H1 (cell line): Measurements from ENCODE around the gene TMEM154. TPM values are rescaled to one million over a fixed set of nuclear protein-coding genes. Genes with fewer than 3 reads are reported as not detected.

Source experiments
- CTCF ChIA-PET: fragments of 300-600 bp; sonication (Branson Sonifier 250); formaldehyde crosslinking; loops from one replicate; lab custom pipeline; 2021; ENCODE audit not compliant: partially characterized antibody; lab: Charles Lee
- POLR2A ChIA-PET: fragments of 300-600 bp; sonication (Branson Sonifier 250); formaldehyde crosslinking; loops from one replicate; lab custom pipeline; 2021; ENCODE audit warnings: inconsistent platforms; ENCODE audit not compliant: partially characterized antibody; lab: Charles Lee
- DNase-seq, 2 experiments: peaks; one replicate each; pipeline versions ENCODE4 v3.0.0 to v3.0.0-alpha.2; 2010 to 2022; ENCODE audit warnings: low spot score in 2 of 2, low read depth in 1 of 2, mixed read lengths in 1 of 2
- FAIRE-seq: peaks from 2 replicates; lab custom pipeline; 2011; peaks lifted over from hg19 to GRCh38; lab: Jason Lieb, UNC
- H2AFZ ChIP-seq: 2 replicates; pipeline ENCODE4 v1.8.1; 2012; ENCODE audit warnings: low read length, inconsistent platforms
- H2AK5ac ChIP-seq: 2 replicates; pipeline ENCODE4 v1.6.1; 2013; ENCODE audit warnings: low read depth, low read length
- H2BK120ac ChIP-seq: replicated peaks from 2 replicates; pipeline ENCODE3; 2013; ENCODE audit warnings: low read depth, low read length, inconsistent platforms
- H2BK12ac ChIP-seq: 2 replicates; pipeline ENCODE4 v1.6.1; 2013; ENCODE audit warnings: low read depth, low read length
- H2BK15ac ChIP-seq: 2 replicates; pipeline ENCODE4 v1.6.1; 2013; ENCODE audit warnings: low read length
- H2BK20ac ChIP-seq: 2 replicates; pipeline ENCODE4 v1.6.1; 2013; ENCODE audit warnings: low read length
- H2BK5ac ChIP-seq: 2 replicates; pipeline ENCODE4 v1.6.1; 2013; ENCODE audit warnings: low read depth, low read length
- H3K14ac ChIP-seq: 2 replicates; pipeline ENCODE4 v1.6.1; 2013; ENCODE audit warnings: inconsistent platforms; ENCODE audit not compliant: insufficient read length
- H3K18ac ChIP-seq: 2 replicates; pipeline ENCODE4 v1.6.1; 2013; ENCODE audit warnings: low read length; ENCODE audit errors: extremely low read depth
- H3K23ac ChIP-seq: 2 replicates; pipeline ENCODE4 v1.6.1; 2013; ENCODE audit warnings: inconsistent platforms; ENCODE audit not compliant: insufficient read length
- H3K23me2 ChIP-seq: 2 replicates; pipeline ENCODE4 v1.6.1; 2013; ENCODE audit warnings: low read depth, low read length
- H3K27ac ChIP-seq: 2 replicates; pipeline ENCODE4 v1.6.1; 2011; ENCODE audit warnings: low read depth, low read length, inconsistent platforms
- H3K27me3 ChIP-seq, 4 experiments: replicated peaks in 1 of 4; 1 replicate in 1 of 4; 2 replicates in 3 of 4; pipeline versions ENCODE4 v1.6.1 to v1.8.1; 2011 to 2013; ENCODE audit warnings: low read length in 3 of 4, mild to moderate bottlenecking in 3 of 4, inconsistent platforms in 2 of 4, mixed read lengths in 2 of 4, moderate library complexity in 1 of 4; ENCODE audit not compliant: control insufficient read depth in 3 of 4, insufficient read depth in 3 of 4; ENCODE audit errors: extremely low read depth in 1 of 4
- H3K36me3 ChIP-seq, 4 experiments: 2 replicates each; pipeline versions ENCODE4 v1.6.1 to v1.8.1; 2011 to 2013; ENCODE audit warnings: mild to moderate bottlenecking in 4 of 4, low read length in 3 of 4, moderate library complexity in 2 of 4, control low read depth in 1 of 4, inconsistent platforms in 1 of 4; ENCODE audit not compliant: insufficient read depth in 4 of 4, control insufficient read depth in 2 of 4
- H3K4ac ChIP-seq: replicated peaks from 2 replicates; pipeline ENCODE3; 2013; ENCODE audit warnings: low read length, low read depth, mixed read lengths, inconsistent platforms; ENCODE audit not compliant: insufficient read length
- H3K4me1 ChIP-seq, 4 experiments: replicated peaks in 1 of 4; 1 replicate in 1 of 4; 2 replicates in 3 of 4; pipeline versions ENCODE4 v1.6.1 to v1.8.1; 2011 to 2013; ENCODE audit warnings: low read length in 3 of 4, inconsistent platforms in 2 of 4, mixed read lengths in 1 of 4; ENCODE audit not compliant: insufficient read depth in 4 of 4, control insufficient read depth in 3 of 4
- H3K4me2 ChIP-seq, 2 experiments: 2 replicates each; pipeline versions ENCODE4 v1.6.1 to v1.8.1; 2011 to 2013; ENCODE audit warnings: low read depth in 2 of 2, low read length in 2 of 2, control low read depth in 1 of 2, inconsistent platforms in 1 of 2, mild to moderate bottlenecking in 1 of 2; ENCODE audit not compliant: insufficient read depth in 1 of 2
- H3K4me3 ChIP-seq, 4 experiments: fragments of 200-600, 300-600 bp in 1 of 4; sonication (generic), shearing (Covaris generic), sonication (Bioruptor Twin) in 1 of 4; 2 replicates each; pipeline versions ENCODE4 v1.5.1 to v1.8.1; 2011 to 2016; ENCODE audit warnings: low read length in 4 of 4, low read depth in 3 of 4, control low read depth in 2 of 4, inconsistent platforms in 2 of 4, mild to moderate bottlenecking in 2 of 4, mixed read lengths in 1 of 4, moderate library complexity in 1 of 4; ENCODE audit not compliant: insufficient read depth in 2 of 4; ENCODE audit errors: extremely low read depth in 1 of 4
- H3K56ac ChIP-seq: replicated peaks from 2 replicates; pipeline ENCODE3; 2013; ENCODE audit warnings: low read depth, mild to moderate bottlenecking, mixed read lengths, low read length, inconsistent platforms; ENCODE audit not compliant: insufficient read length
- H3K79me1 ChIP-seq: 2 replicates; pipeline ENCODE4 v1.6.1; 2013; ENCODE audit warnings: low read depth, low read length, control low read depth
- H3K79me2 ChIP-seq, 2 experiments: 2 replicates each; pipeline versions ENCODE4 v1.6.1 to v1.8.1; 2012 to 2013; ENCODE audit warnings: low read length in 2 of 2, mild to moderate bottlenecking in 2 of 2, inconsistent platforms in 1 of 2; ENCODE audit not compliant: insufficient read depth in 2 of 2, control insufficient read depth in 1 of 2
- H3K9ac ChIP-seq, 4 experiments: replicated peaks in 1 of 4; 1 replicate in 1 of 4; 2 replicates in 3 of 4; pipeline versions ENCODE4 v1.6.1 to v1.8.1; 2011 to 2013; ENCODE audit warnings: low read depth in 3 of 4, low read length in 3 of 4, control low read depth in 2 of 4, mild to moderate bottlenecking in 2 of 4, moderate library complexity in 2 of 4, inconsistent platforms in 1 of 4; ENCODE audit errors: extremely low read depth in 1 of 4
- H3K9me3 ChIP-seq, 2 experiments: 2 replicates each; pipeline versions ENCODE4 v1.6.1 to v1.8.1; 2012 to 2013; ENCODE audit warnings: mild to moderate bottlenecking in 2 of 2, moderate library complexity in 2 of 2, control low read depth in 1 of 2, inconsistent platforms in 1 of 2, low read depth in 1 of 2, low read length in 1 of 2, mixed read lengths in 1 of 2; ENCODE audit not compliant: insufficient read depth in 2 of 2
- H4K20me1 ChIP-seq, 2 experiments: replicated peaks in 1 of 2; 2 replicates each; pipeline versions ENCODE3 to v1.8.1; 2011 to 2013; ENCODE audit warnings: inconsistent platforms in 2 of 2, low read length in 2 of 2, mild to moderate bottlenecking in 1 of 2; ENCODE audit not compliant: insufficient read depth in 2 of 2, control insufficient read depth in 1 of 2
- H4K5ac ChIP-seq: 2 replicates; pipeline ENCODE4 v1.6.1; 2013; ENCODE audit warnings: low read length, low read depth, mixed read lengths, inconsistent platforms; ENCODE audit not compliant: insufficient read length
- H4K8ac ChIP-seq: 2 replicates; pipeline ENCODE4 v1.8.0; 2013; ENCODE audit warnings: mild to moderate bottlenecking, moderate library complexity, low read length, inconsistent platforms; ENCODE audit not compliant: insufficient read depth; ENCODE audit errors: extremely low read depth
- H4K91ac ChIP-seq: replicated peaks from 2 replicates; pipeline ENCODE3; 2013; ENCODE audit warnings: low read length, mixed read lengths, inconsistent platforms; ENCODE audit not compliant: insufficient read length
- JUN ChIP-seq: IDR thresholded peaks from 2 replicates; pipeline ENCODE4 v1.6.1; 2011; ENCODE audit warnings: low read depth, mild to moderate bottlenecking, improper control_type of control experiment, low read length
- NRF1 ChIP-seq: IDR thresholded peaks from 2 replicates; pipeline ENCODE4 v1.6.1; 2011; ENCODE audit warnings: mild to moderate bottlenecking, low read depth, low read length, improper control_type of control experiment
- TCF12 ChIP-seq: IDR thresholded peaks from 2 replicates; pipeline ENCODE4 v1.6.1; 2011; ENCODE audit warnings: low read depth, mild to moderate bottlenecking, low read length
- WGBS, 2 experiments: shearing (Covaris generic) in 1 of 2; methylation state at CpG; one replicate each; pipeline versions ENCODE4 v1.1.6 to v1.1.7; 2013 to 2015; ENCODE audit warnings: low lambda C conversion rate in 2 of 2, mixed read lengths in 2 of 2, inconsistent platforms in 1 of 2, low coverage in 1 of 2, missing lambda C conversion rate in 1 of 2; ENCODE audit not compliant: insufficient replicate concordance in 2 of 2, insufficient coverage in 1 of 2, insufficient read length in 1 of 2; ENCODE audit errors: extremely low coverage in 1 of 2, missing lambda C conversion rate in 1 of 2; 5-methylcytosine and 5-hydroxymethylcytosine counted together
- polyA plus RNA-seq, 7 experiments: library from polyadenylated mRNA; depleted of rRNA in 3 of 7; stranded (reverse) in 5 of 7; unstranded in 2 of 7; fragments of >200 nt in 5 of 7; fragments of 200-250 nt in 2 of 7; gene quantifications; 1 replicate in 5 of 7; 2 replicates in 1 of 7; 4 replicates in 1 of 7; pipeline versions ENCODE4 v1.2.1 to v1.2.3, GENCODE V29; 2011 to 2013; ENCODE audit warnings: missing spikeins in 2 of 7, mixed read lengths in 2 of 7
- total RNA-seq: library from RNA; stranded (reverse); fragmentation: NEBNext Ultra II Directional; extraction: Animal tissue kit (Norgen Biotek cat#: 25700); gene quantifications from 2 replicates; pipeline ENCODE4 v1.2.1, GENCODE V29; 2021

Gene TMEM154
- total and polyA plus RNA-seq, 2 of the 8 experiments (the other 6 are each of a cell fraction or from before 2014, with no cell fraction given): 0.33 to 1.2 TPM

DNA sequence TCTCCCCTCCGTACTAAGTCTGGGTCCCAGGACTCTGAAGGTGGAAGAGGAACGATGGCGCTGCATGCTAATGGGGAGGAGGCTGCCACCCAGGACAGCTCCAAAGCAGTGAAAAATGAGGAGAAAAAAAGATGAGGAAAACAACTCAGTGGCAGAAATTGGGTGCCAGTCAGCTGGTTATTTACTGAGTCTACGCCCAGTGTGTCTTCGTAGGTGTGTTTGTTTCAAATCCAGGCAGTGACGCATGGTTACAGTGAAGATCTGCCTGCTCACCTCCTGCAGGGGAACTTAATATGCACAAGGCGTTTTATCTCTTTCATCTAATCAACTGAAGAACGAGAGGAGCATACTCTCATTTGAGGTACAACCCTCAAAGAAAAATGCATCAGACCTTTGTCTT is 73.0 kb downstream of the TMEM154 start:
- H4K8ac ChIP-seq: no peak overlapping the region
- DNase-seq (peak in 1 of 2 experiments; percentile 43), FAIRE-seq (no peak)
- H3K79me1 ChIP-seq: no peaks in the 10 kb centered on the region
- H2BK20ac ChIP-seq: no peak overlapping the region
- H3K18ac ChIP-seq: peak overlapping the region; percentile 33; the same call in 1 of the 2 replicates
- no peaks in the 10 kb centered on the region for H3K79me2 ChIP-seq
- H2AFZ ChIP-seq: peak overlapping the region; percentile 19; the same call in 1 of the 2 replicates
- WGBS, 2 experiments: 73% methylated on average over 8 of the region's 8 CpGs; no CpG with 5 or more reads in 1 of the 2 experiments
- no peak overlapping the region for H3K4me2 ChIP-seq
- no peak overlapping the region for H2BK15ac ChIP-seq
- no peak overlapping the region for H3K4me3 ChIP-seq
- no peak overlapping the region for H4K91ac ChIP-seq
- H3K9me3 ChIP-seq: no peaks in the 10 kb centered on the region
- no peaks in the 10 kb centered on the region for H4K20me1 ChIP-seq
- no peak overlapping the region for H3K23ac ChIP-seq
- no peak overlapping the region for H2AK5ac ChIP-seq
- H2BK12ac ChIP-seq: no peak overlapping the region
- ChIA-PET POLR2A (no interaction called here), CTCF (interaction anchor here (0.7 to 1.5 kb wide), 4 partner anchors 20 to 171 kb away, joined by 3 to 4 read pairs (median 3); no protein-coding TSS in a partner anchor)
- no peak overlapping the region for H3K9ac ChIP-seq
- peaks cover 7 to 24% (median 13%) of the 10 kb centered on the region in 4 experiments; a peak in 5 of 7 replicates for H3K4me1 ChIP-seq
- no peak overlapping the region for H3K56ac ChIP-seq
- no peak overlapping the region for H4K5ac ChIP-seq
- no peak overlapping the region for H3K4ac ChIP-seq
- no peaks in the 10 kb centered on the region for H3K36me3 ChIP-seq
- H2BK5ac ChIP-seq: no peak overlapping the region
- no peaks in the 10 kb centered on the region for H3K23me2 ChIP-seq
- no peaks in the 10 kb centered on the region for H3K27me3 ChIP-seq
- no peak overlapping the region for H3K27ac ChIP-seq
- no peak overlapping the region for H2BK120ac ChIP-seq
- TF ChIP-seq TCF12: no peak
- no peak for TF ChIP-seq NRF1
- TF ChIP-seq JUN: no peak
- H3K14ac ChIP-seq: no peak overlapping the region
